Gastroesophageal sphincter (tissue), 4 donors: Measurements from ENCODE around the gene HLCS. TPM values are rescaled to one million over a fixed set of nuclear protein-coding genes. Genes with fewer than 3 reads are reported as not detected.

ENCODE experiments used
- ATAC-seq: fragments of 150-250 bp; one replicate; pipeline ENCODE4 v1.9.1; 2016; ENCODE audit warnings: mild to moderate bottlenecking, moderate library complexity
- H3K27ac ChIP-seq, 4 donors: fragments of 200-600 bp; sonication (generic) in 3 of 4; 1 replicate in 3 of 4; 2 replicates in 1 of 4; pipeline ENCODE4 v1.5.1; 2016 to 2019
- H3K27me3 ChIP-seq: fragments of 200-600 bp; sonication (generic); one replicate; pipeline ENCODE4 v1.5.1; 2019
- H3K36me3 ChIP-seq, 2 donors: fragments of 200-600 bp; sonication (generic); one replicate each; pipeline ENCODE4 v1.5.1; 2019; ENCODE audit warnings: control low read depth in 1 of 2
- H3K4me1 ChIP-seq, 3 donors: fragments of 200-600 bp; sonication (generic); 1 replicate in 2 of 3; 2 replicates in 1 of 3; pipeline ENCODE4 v1.5.1; 2016 to 2019; ENCODE audit warnings: control low read depth in 2 of 3
- H3K4me3 ChIP-seq, 2 donors: fragments of 200-600 bp; sonication (generic); one replicate each; pipeline ENCODE4 v1.5.1; 2019; ENCODE audit warnings: mild to moderate bottlenecking in 1 of 2, moderate library complexity in 1 of 2
- H3K9me3 ChIP-seq, 3 donors: fragments of 200-600 bp; sonication (generic); one replicate each; pipeline ENCODE4 v1.5.1; 2017 to 2019; ENCODE audit warnings: control low read depth in 2 of 3
- CTCF ChIP-seq, 4 experiments: fragments of 200-600 bp in 2 of 4; fragments of 450-650 bp in 2 of 4; sonication (generic) in 1 of 4; IDR thresholded peaks; one replicate each; pipeline ENCODE4 v1.5.1; 2017 to 2019; ENCODE audit warnings: antibody characterized with exemption in 4 of 4, mild to moderate bottlenecking in 2 of 4, moderate library complexity in 2 of 4
- EP300 ChIP-seq: sonication (generic); formaldehyde crosslinking; IDR thresholded peaks from one replicate; pipeline ENCODE4 v1.6.1; 2017; ENCODE audit warnings: antibody characterized with exemption, mild to moderate bottlenecking
- POLR2A ChIP-seq, 2 donors: fragments of 450-650 bp; IDR thresholded peaks; one replicate each; pipeline ENCODE4 v1.6.1; 2017; ENCODE audit warnings: antibody characterized with exemption in 2 of 2, mild to moderate bottlenecking in 2 of 2, moderate library complexity in 1 of 2
- POLR2AphosphoS5 ChIP-seq: sonication (generic); formaldehyde crosslinking; IDR thresholded peaks from one replicate; pipeline ENCODE4 v1.6.1; 2017; ENCODE audit warnings: antibody characterized with exemption
- WGBS, 2 donors: methylation state at CpG; one replicate each; pipeline ENCODE4 v1.1.5; 2018; ENCODE audit warnings: low coverage in 1 of 2; 5-methylcytosine and 5-hydroxymethylcytosine counted together
- total RNA-seq, 4 donors: library from RNA; depleted of rRNA; stranded (reverse); fragments of >200 nt; gene quantifications; one replicate each; pipeline ENCODE4 v1.1.0, GENCODE V29; 2016

The HLCS gene
- total RNA-seq, 4 donors from 2014 or later, result 14.4 to 33.3 (median 24.9) TPM

- 90 to 91% methylated on average over 3 to 5 of the region's 12 CpGs for WGBS, 2 donors
Observed at GRCh38 chr21:36725793-36726386, 240.6 kb downstream of the HLCS start.

GRCh38 chr21:36724660-36725059, 241.8 kb downstream of the HLCS start:
- H3K27ac ChIP-seq, result no peak overlapping the region
- WGBS, 2 donors, result 39% methylated on average over 3 of the region's 3 CpGs; no CpG with 5 or more reads in 1 of the 2 donors

More at GRCh38 chr21:36725793-36726386, 240.6 kb downstream of the HLCS start:
- TF ChIP-seq POLR2A (IDR thresholded peaks at IDR 0.05) (no peak), POLR2AphosphoS5 (no peak), EP300 (no peak), CTCF (IDR thresholded peaks at IDR 0.05) (no peak)
- no peak overlapping the region for H3K4me3 ChIP-seq
- no peak overlapping the region for H3K27ac ChIP-seq
- no peaks in the 10 kb centered on the region for H3K9me3 ChIP-seq
- no peak for ATAC-seq
- H3K36me3 ChIP-seq, result no peaks in the 10 kb centered on the region
- H3K27me3 ChIP-seq, result peaks cover 69% of the 10 kb centered on the region
- H3K4me1 ChIP-seq, result no peaks in the 10 kb centered on the region

GRCh38 chr21:36723371-36723881, 243.0 kb downstream of the HLCS start:
- Histone ChIP-seq H3K27ac (no peak overlapping the region), H3K4me3 (no peak overlapping the region), H3K9me3 (no peaks in the 10 kb centered on the region), H3K36me3 (no peaks in the 10 kb centered on the region), H3K4me1 (no peaks in the 10 kb centered on the region), H3K27me3 (peaks cover 66% of the 10 kb centered on the region)
- no peak for ATAC-seq
- TF ChIP-seq POLR2A (IDR thresholded peaks at IDR 0.05) (no peak), POLR2AphosphoS5 (no peak)
- WGBS, 2 donors, result 63% methylated on average over 4 of the region's 14 CpGs; no CpG with 5 or more reads in 1 of the 2 donors

More at GRCh38 chr21:36724660-36725059, 241.8 kb downstream of the HLCS start:
- H3K36me3 ChIP-seq, result no peaks in the 10 kb centered on the region
- ATAC-seq, result no peak
- no peaks in the 10 kb centered on the region for H3K4me1 ChIP-seq
- H3K9me3 ChIP-seq, result no peaks in the 10 kb centered on the region
- no peak overlapping the region for H3K4me3 ChIP-seq
- TF ChIP-seq CTCF (IDR thresholded peaks at IDR 0.05) (no peak), POLR2A (IDR thresholded peaks at IDR 0.05) (no peak), EP300 (no peak), POLR2AphosphoS5 (no peak)
- H3K27me3 ChIP-seq, result peaks cover 65% of the 10 kb centered on the region

- Histone ChIP-seq H3K27ac (no peak overlapping the region), H3K27me3 (peaks cover 68% of the 10 kb centered on the region), H3K4me1 (no peaks in the 10 kb centered on the region), H3K4me3 (no peak overlapping the region), H3K36me3 (no peaks in the 10 kb centered on the region), H3K9me3 (no peaks in the 10 kb centered on the region)
- 89 to 97% methylated on average over 9 to 13 of the region's 25 CpGs for WGBS, 2 donors
- ATAC-seq, result no peak
- TF ChIP-seq EP300 (no peak), POLR2AphosphoS5 (no peak), POLR2A (IDR thresholded peaks at IDR 0.05) (no peak), CTCF (IDR thresholded peaks at IDR 0.05) (no peak)
Observed at GRCh38 chr21:36722370-36723368, 243.8 kb downstream of the HLCS start.

GRCh38 chr21:36721817-36722216, 244.7 kb downstream of the HLCS start:
- TF ChIP-seq POLR2AphosphoS5 (no peak), POLR2A (IDR thresholded peaks at IDR 0.05) (no peak), CTCF (IDR thresholded peaks at IDR 0.05) (no peak), EP300 (no peak)
- Histone ChIP-seq H3K36me3 (no peaks in the 10 kb centered on the region), H3K27me3 (peaks cover 70% of the 10 kb centered on the region), H3K27ac (no peak overlapping the region), H3K4me1 (no peaks in the 10 kb centered on the region), H3K9me3 (no peaks in the 10 kb centered on the region), H3K4me3 (no peak overlapping the region)
- 90% methylated on average over 2 of the region's 7 CpGs; no CpG with 5 or more reads in 1 of the 2 donors for WGBS, 2 donors
- no peak for ATAC-seq
